HUES6 (cell line): Measurements from ENCODE around the gene DDX24.
A peak's percentile ranks its signal among the peaks of the same experiment; 100 is the strongest.

ENCODE experiments used
- H3K27ac ChIP-seq: 2 replicates; pipeline ENCODE4 v1.7.0; 2013; ENCODE audit warnings: low read depth, mild to moderate bottlenecking, low read length, inconsistent platforms
- H3K27me3 ChIP-seq: 2 replicates; pipeline ENCODE4 v1.6.1; 2013; ENCODE audit warnings: low read length; ENCODE audit not compliant: control insufficient read depth, insufficient read depth
- H3K36me3 ChIP-seq: 2 replicates; pipeline ENCODE4 v1.6.1; 2013; ENCODE audit warnings: low read length; ENCODE audit not compliant: control insufficient read depth, insufficient read depth
- H3K4me1 ChIP-seq: 2 replicates; pipeline ENCODE4 v1.6.1; 2013; ENCODE audit warnings: low read length; ENCODE audit not compliant: control insufficient read depth, insufficient read depth
- H3K4me3 ChIP-seq: 2 replicates; pipeline ENCODE4 v1.5.1; 2013; ENCODE audit warnings: low read depth, low read length
- H3K9ac ChIP-seq: one replicate; pipeline ENCODE4 v1.6.1; 2013; ENCODE audit warnings: mild to moderate bottlenecking, low read length
- H3K9me3 ChIP-seq: 2 replicates; pipeline ENCODE4 v1.6.1; 2013; ENCODE audit warnings: low read depth, low read length; ENCODE audit not compliant: control insufficient read depth, insufficient read depth

Gene DDX24

DNA sequence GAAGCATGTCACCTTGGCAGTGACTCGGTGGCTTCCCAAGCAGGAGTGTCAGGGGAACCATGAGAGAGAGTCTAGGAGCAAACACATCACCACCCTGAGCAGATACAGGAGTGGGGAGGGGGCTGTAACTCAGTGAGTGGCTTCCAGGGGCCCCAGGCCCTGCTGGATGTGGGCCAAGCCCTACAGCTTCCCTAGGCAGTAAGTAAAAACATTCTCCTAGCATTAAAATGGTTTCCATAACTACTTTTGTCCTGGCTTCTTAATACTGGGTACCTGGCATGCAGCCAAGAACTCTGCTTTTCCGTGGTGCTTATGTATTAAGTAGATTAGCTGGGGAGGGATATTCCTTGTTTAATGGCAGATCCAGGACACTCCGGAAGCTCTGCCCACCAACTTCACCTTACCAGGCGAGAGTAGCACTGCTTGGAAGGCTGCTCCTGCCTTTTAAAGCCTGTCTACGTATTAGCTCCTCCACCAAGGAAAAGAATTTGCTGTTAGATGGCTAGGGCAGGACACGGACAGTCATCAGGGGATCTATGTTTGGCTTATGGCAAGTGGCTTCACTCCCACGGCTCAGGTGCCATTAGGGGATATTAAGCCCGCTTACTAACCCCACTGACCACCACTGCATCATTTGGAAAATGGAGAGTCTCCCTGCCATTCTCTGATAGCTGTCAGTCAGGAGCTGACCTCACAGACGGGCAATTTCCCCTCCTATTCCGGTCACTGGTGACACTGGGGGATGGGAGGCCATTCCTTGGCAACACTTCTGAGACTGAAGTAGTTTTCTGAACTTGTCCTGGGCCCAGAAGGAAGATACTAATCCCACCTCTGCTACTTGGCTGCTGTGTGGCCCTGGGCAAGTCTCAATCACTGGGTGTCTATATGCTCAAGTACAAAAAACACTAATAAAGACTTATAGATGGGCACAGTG lies 32.0 kb downstream of the DDX24 start:
- Histone ChIP-seq H3K27me3 (no peaks in the 10 kb centered on the region), H3K9me3 (no peaks in the 10 kb centered on the region), H3K36me3 (peaks cover 93% of the 10 kb centered on the region), H3K4me1 (peaks cover 3% of the 10 kb centered on the region; the same call in 1 of the 2 replicates), H3K27ac (no peak overlapping the region), H3K4me3 (no peak overlapping the region), H3K9ac (no peak overlapping the region)

GRCh38 chr14:94047581-94047980 lies 33.4 kb downstream of the DDX24 start:
- no peaks in the 10 kb centered on the region for H3K9me3 ChIP-seq
- H3K27ac ChIP-seq: no peak overlapping the region
- no peak overlapping the region for H3K4me3 ChIP-seq
- no peak overlapping the region for H3K9ac ChIP-seq
- no peaks in the 10 kb centered on the region; the same call in 1 of the 2 replicates for H3K4me1 ChIP-seq
- no peaks in the 10 kb centered on the region for H3K27me3 ChIP-seq
- peaks cover 91% of the 10 kb centered on the region for H3K36me3 ChIP-seq

- Histone ChIP-seq H3K27me3 (no peaks in the 10 kb centered on the region), H3K27ac (no peak overlapping the region), H3K36me3 (peaks cover 83% of the 10 kb centered on the region), H3K4me1 (no peaks in the 10 kb centered on the region; the same call in 1 of the 2 replicates), H3K9ac (no peak overlapping the region), H3K9me3 (no peaks in the 10 kb centered on the region), H3K4me3 (no peak overlapping the region)
These were observed 34.2 kb downstream of the DDX24 start for GRCh38 chr14:94046696-94047250.

DNA sequence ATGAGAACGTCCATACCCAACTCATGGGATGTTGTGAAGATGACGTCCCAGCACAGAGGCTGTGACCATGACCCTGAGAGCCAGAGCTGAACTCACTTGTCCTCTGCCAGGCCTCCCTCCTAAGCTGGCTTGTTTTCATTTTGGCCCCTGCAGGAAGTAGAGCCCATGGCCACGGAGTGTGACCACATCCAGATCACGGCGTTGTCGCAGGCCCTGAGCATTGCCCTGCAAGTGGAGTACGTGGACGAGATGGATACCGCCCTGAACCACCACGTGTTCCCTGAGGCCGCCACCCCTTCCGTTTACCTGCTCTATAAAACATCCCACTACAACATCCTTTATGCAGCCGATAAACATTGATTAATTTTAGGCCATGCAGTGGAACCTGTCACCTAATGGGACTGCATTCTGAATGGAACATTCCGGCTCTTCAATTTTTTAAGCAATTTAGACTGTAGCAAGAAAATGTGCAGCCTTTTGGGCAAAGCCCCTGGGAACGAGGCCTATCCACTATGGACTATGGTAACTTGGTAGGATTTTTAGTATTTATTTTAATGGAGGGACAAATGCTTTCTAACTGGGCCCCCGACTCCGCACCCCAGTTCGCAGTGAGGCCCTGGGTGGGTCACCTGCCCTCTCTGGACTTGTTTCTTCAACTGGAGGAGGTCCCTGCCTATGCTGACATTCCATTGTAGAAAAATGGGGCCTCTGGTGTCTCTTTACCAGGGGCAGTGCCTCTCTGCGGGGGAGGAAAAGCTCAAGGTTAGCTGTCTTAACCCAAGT lies 35.2 kb downstream of the DDX24 start:
- Histone ChIP-seq H3K27me3 (no peaks in the 10 kb centered on the region), H3K9ac (no peak overlapping the region), H3K36me3 (peaks cover 73% of the 10 kb centered on the region), H3K4me3 (no peak overlapping the region), H3K9me3 (no peaks in the 10 kb centered on the region), H3K27ac (no peak overlapping the region), H3K4me1 (no peaks in the 10 kb centered on the region)

- no peaks in the 10 kb centered on the region for H3K27me3 ChIP-seq
- no peak overlapping the region for H3K4me3 ChIP-seq
- no peak overlapping the region for H3K9ac ChIP-seq
- no peaks in the 10 kb centered on the region for H3K4me1 ChIP-seq
- H3K9me3 ChIP-seq: no peaks in the 10 kb centered on the region
- peaks cover 67% of the 10 kb centered on the region for H3K36me3 ChIP-seq
- no peak overlapping the region for H3K27ac ChIP-seq
These were observed 35.9 kb downstream of the DDX24 start for GRCh38 chr14:94045101-94045500.

DNA sequence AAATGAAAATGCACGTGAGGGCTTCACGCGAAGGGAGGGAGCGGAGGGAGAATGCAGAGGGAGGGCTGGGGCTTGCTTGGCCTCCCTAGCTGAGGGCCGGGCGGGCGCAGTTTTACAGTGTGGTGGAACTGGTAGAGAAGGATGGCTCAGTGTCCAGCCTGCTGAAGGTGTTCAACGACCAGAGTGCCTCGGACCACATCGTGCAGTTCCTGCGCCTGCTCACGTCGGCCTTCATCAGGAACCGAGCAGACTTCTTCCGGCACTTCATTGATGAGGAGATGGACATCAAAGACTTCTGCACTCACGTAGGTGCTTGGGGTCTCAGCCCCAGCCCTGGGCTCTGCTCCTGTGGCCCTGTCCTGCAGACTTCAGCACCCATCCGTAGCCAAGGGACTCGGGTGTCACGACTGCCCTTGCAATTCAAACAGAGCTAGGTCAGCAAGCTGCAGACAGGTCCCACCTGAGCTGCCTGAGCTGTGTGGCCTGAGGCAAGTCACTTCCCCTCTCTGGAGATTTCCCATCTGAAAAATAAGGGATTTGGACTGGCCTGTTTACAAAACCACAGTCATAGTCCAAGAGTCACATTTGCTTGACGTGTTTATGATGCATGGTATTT lies 36.4 kb downstream of the DDX24 start:
- H3K9me3 ChIP-seq: no peaks in the 10 kb centered on the region
- H3K9ac ChIP-seq: no peak overlapping the region
- H3K27me3 ChIP-seq: no peaks in the 10 kb centered on the region
- no peaks in the 10 kb centered on the region for H3K4me1 ChIP-seq
- no peak overlapping the region for H3K27ac ChIP-seq
- no peak overlapping the region for H3K4me3 ChIP-seq
- H3K36me3 ChIP-seq: peaks cover 61% of the 10 kb centered on the region

- Histone ChIP-seq H3K9me3 (no peaks in the 10 kb centered on the region), H3K27me3 (no peaks in the 10 kb centered on the region), H3K4me1 (no peaks in the 10 kb centered on the region), H3K9ac (no peak overlapping the region), H3K27ac (no peak overlapping the region), H3K4me3 (no peak overlapping the region), H3K36me3 (peaks cover 55% of the 10 kb centered on the region)
These were observed 37.1 kb downstream of the DDX24 start for GRCh38 chr14:94043756-94044475.

- no peaks in the 10 kb centered on the region for H3K9me3 ChIP-seq
- peaks cover 48% of the 10 kb centered on the region for H3K36me3 ChIP-seq
These were observed 37.8 kb downstream of the DDX24 start for GRCh38 chr14:94043111-94043755.

GRCh38 chr14:94042433-94043091 lies 38.4 kb downstream of the DDX24 start:
- Histone ChIP-seq H3K36me3 (peaks cover 41% of the 10 kb centered on the region), H3K27me3 (no peaks in the 10 kb centered on the region), H3K4me3 (no peak overlapping the region), H3K4me1 (no peaks in the 10 kb centered on the region), H3K27ac (no peak overlapping the region), H3K9ac (peak overlapping the region; percentile 12), H3K9me3 (no peaks in the 10 kb centered on the region)

More at GRCh38 chr14:94043111-94043755, 37.8 kb downstream of the DDX24 start:
- Histone ChIP-seq H3K27me3 (no peaks in the 10 kb centered on the region), H3K4me3 (no peak overlapping the region), H3K27ac (no peak overlapping the region), H3K4me1 (no peaks in the 10 kb centered on the region), H3K9ac (peak overlapping the region; percentile 12)
